ENCODE results near the gene MED13L. TPM values are rescaled to one million over a fixed set of nuclear protein-coding genes. Genes with fewer than 3 reads are reported as not detected.

MED13L gene
- total and polyA plus RNA-seq, 4 donors: 7.9 to 94.0 (median 37.7) TPM

- 97% methylated on average over 3 of the region's 3 CpGs for WGBS
- no peak for DNase-seq (ENCODE audit: low spot score)
- Histone ChIP-seq H3K27ac (ENCODE audit: low read depth in 1 of 2, low read length in 2 of 2) (no peak overlapping the region), H3K4me1 (ENCODE audit: control insufficient read depth in 4 of 4, insufficient read depth in 4 of 4, low read length in 3 of 4) (peaks cover 0 to 2% (median 0%) of the 10 kb centered on the region in 4 donors), H3K9me3 (ENCODE audit: control insufficient read depth in 4 of 4, low read length in 3 of 4) (no peaks in the 10 kb centered on the region), H3K9ac (ENCODE audit: low read depth in 1 of 2, low read length in 2 of 2) (no peak overlapping the region), H3K36me3 (ENCODE audit: control insufficient read depth in 4 of 4, insufficient read depth in 3 of 4, low read depth in 1 of 4, low read length in 3 of 4) (no peaks in the 10 kb centered on the region), H3K27me3 (ENCODE audit: control insufficient read depth in 4 of 4, insufficient read depth in 4 of 4, low read length in 3 of 4) (no peaks in the 10 kb centered on the region), H3K4me3 (ENCODE audit: low read depth in 1 of 3, low read length in 3 of 3) (no peak overlapping the region)
- TF ChIP-seq MAX (IDR thresholded peaks at IDR 0.05): no peak
These were observed 56.7 kb downstream of the MED13L start for GRCh38 chr12:116220756-116221155.

DNA sequence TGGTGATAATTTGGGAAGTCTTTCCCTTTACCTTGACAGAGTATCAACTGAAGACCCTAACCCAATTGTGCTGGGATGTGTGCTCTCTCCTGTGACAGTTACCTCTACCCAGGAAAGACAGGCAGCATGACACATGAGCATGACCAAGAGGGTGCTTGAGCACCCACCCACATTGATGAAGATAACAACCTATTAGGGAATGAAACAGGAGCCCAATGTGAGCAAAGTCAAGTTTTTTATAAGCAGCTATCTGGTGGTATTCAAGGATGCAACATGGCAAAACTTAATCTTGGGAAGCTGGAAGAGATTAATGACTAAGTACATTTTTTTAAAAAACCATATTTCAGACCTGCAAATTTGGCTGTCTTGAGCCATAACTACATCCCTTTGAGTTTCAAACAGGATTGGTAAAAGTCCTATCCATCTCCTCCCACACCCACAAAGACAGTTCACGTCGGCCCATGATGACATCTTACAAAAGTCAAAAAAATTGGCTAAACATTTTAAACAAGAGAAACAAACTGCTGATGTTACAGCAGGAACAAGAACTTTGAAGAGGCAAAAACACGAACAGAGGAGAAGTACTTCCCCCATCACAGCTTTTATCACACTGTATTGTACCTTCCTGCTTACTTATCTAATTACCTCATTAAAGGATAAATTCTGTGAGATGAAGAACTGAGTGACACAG lies 60.3 kb downstream of the MED13L start:
- Histone ChIP-seq H3K4me3 (ENCODE audit: low read depth in 1 of 3, low read length in 3 of 3) (no peak overlapping the region), H3K4me1 (ENCODE audit: control insufficient read depth in 4 of 4, insufficient read depth in 4 of 4, low read length in 3 of 4) (no peaks in the 10 kb centered on the region), H3K9me3 (ENCODE audit: control insufficient read depth in 4 of 4, low read length in 3 of 4) (no peaks in the 10 kb centered on the region), H3K36me3 (ENCODE audit: control insufficient read depth in 4 of 4, insufficient read depth in 3 of 4, low read depth in 1 of 4, low read length in 3 of 4) (no peaks in the 10 kb centered on the region), H3K9ac (ENCODE audit: low read depth in 1 of 2, low read length in 2 of 2) (no peak overlapping the region), H3K27ac (ENCODE audit: low read depth in 1 of 2, low read length in 2 of 2) (no peak overlapping the region), H3K27me3 (ENCODE audit: control insufficient read depth in 4 of 4, insufficient read depth in 4 of 4, low read length in 3 of 4) (no peaks in the 10 kb centered on the region)
- DNase-seq (ENCODE audit: low spot score): no peak
- 72% methylated on average over 3 of the region's 3 CpGs for WGBS
- TF ChIP-seq SP1 (IDR thresholded peaks at IDR 0.05) (no peak), RXRA (IDR thresholded peaks at IDR 0.05) (no peak), HNF4A (conservative IDR thresholded peaks at IDR 0.05) (no peak), RAD21 (IDR thresholded peaks at IDR 0.05) (no peak), ATF3 (IDR thresholded peaks at IDR 0.05) (no peak), FOXA2 (IDR thresholded peaks at IDR 0.05) (no peak), NR2F2 (IDR thresholded peaks at IDR 0.05) (no peak), JUND (IDR thresholded peaks at IDR 0.05) (no peak), FOXA1 (IDR thresholded peaks at IDR 0.05) (no peak), MAX (IDR thresholded peaks at IDR 0.05) (no peak)
- TF ChIP-seq, protein P1, sequence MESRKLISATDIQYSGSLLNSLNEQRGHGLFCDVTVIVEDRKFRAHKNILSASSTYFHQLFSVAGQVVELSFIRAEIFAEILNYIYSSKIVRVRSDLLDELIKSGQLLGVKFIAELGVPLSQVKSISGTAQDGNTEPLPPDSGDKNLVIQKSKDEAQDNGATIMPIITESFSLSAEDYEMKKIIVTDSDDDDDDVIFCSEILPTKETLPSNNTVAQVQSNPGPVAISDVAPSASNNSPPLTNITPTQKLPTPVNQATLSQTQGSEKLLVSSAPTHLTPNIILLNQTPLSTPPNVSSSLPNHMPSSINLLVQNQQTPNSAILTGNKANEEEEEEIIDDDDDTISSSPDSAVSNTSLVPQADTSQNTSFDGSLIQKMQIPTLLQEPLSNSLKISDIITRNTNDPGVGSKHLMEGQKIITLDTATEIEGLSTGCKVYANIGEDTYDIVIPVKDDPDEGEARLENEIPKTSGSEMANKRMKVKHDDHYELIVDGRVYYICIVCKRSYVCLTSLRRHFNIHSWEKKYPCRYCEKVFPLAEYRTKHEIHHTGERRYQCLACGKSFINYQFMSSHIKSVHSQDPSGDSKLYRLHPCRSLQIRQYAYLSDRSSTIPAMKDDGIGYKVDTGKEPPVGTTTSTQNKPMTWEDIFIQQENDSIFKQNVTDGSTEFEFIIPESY (IDR thresholded peaks at IDR 0.05): no peak

DNA sequence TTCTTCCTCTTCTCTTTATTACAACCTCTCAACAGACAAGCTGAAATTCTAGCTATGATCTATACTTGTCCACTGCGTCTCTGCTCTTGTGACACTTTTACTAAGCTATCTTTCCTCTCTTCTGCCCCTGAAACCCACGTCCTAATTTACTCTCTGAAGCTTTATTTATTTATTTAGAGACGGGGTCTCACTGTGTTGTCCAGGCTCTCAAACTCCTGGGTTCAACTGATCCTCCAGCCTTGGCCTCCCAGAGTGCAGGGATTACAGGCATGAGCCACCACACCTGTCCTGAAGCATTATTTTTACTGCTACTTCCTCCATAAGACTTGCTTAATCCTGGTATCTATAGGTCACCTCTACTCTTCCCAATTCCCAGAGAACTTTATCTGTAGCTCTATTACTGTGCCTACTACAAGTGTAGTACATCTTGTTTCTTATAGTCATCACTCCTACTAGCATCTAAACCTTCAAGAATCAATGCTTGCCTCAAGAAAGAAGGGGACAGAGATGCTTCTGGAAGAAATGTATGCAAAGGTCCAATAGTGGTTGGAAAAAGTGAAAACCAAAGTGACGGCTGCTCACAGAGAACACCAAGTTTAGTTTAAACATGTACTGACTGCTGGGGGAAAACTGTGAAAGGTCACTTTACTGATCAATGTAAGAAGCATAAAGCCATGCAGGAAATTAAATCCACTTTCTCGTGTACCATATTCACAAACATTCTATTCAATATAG lies 61.3 kb downstream of the MED13L start:
- 95% methylated on average over 5 of the region's 5 CpGs for WGBS
- no peak for DNase-seq (ENCODE audit: low spot score)
- no peak overlapping the region for H3K9ac ChIP-seq (ENCODE audit: low read depth in 1 of 2, low read length in 2 of 2)
- H3K4me1 ChIP-seq (ENCODE audit: control insufficient read depth in 4 of 4, insufficient read depth in 4 of 4, low read length in 3 of 4): no peaks in the 10 kb centered on the region
- H3K27me3 ChIP-seq (ENCODE audit: control insufficient read depth in 4 of 4, insufficient read depth in 4 of 4, low read length in 3 of 4): no peaks in the 10 kb centered on the region
- H3K9me3 ChIP-seq (ENCODE audit: control insufficient read depth in 4 of 4, low read length in 3 of 4): no peaks in the 10 kb centered on the region
- H3K36me3 ChIP-seq (ENCODE audit: control insufficient read depth in 4 of 4, insufficient read depth in 3 of 4, low read depth in 1 of 4, low read length in 3 of 4): no peaks in the 10 kb centered on the region
- H3K4me3 ChIP-seq (ENCODE audit: low read depth in 1 of 3, low read length in 3 of 3): no peak overlapping the region
- H3K27ac ChIP-seq (ENCODE audit: low read depth in 1 of 2, low read length in 2 of 2): no peak overlapping the region
- TF ChIP-seq RXRA (IDR thresholded peaks at IDR 0.05) (no peak), ATF3 (IDR thresholded peaks at IDR 0.05) (no peak), RAD21 (IDR thresholded peaks at IDR 0.05) (no peak), REST (IDR thresholded peaks at IDR 0.05) (no peak), SP1 (IDR thresholded peaks at IDR 0.05) (no peak), GABPA (IDR thresholded peaks at IDR 0.05 in 1 of 2, conservative IDR thresholded peaks at IDR 0.05 in 1 of 2) (no peak), FOXA1 (IDR thresholded peaks at IDR 0.05) (no peak), TAF1 (conservative IDR thresholded peaks at IDR 0.05) (no peak), MAX (IDR thresholded peaks at IDR 0.05) (no peak), FOXA2 (IDR thresholded peaks at IDR 0.05) (no peak), HNF4A (conservative IDR thresholded peaks at IDR 0.05) (no peak), NR2F2 (IDR thresholded peaks at IDR 0.05) (no peak)
- TF ChIP-seq, protein P1 (IDR thresholded peaks at IDR 0.05): no peak
